Effector memory CD4-positive, alpha-beta T cell (primary cell): ENCODE measurements around the gene SORCS2.

ENCODE experiments used
- DNase-seq, 3 donors: peaks; one replicate each; pipeline ENCODE4 v3.0.0-alpha.2; 2020
- H3K27ac ChIP-seq: 2 replicates; pipeline ENCODE4 v1.7.0; 2013; ENCODE audit warnings: mild to moderate bottlenecking, low read length, moderate library complexity; ENCODE audit not compliant: insufficient read depth, poor library complexity, severe bottlenecking
- H3K27me3 ChIP-seq: replicated peaks from 2 replicates; pipeline ENCODE4 v1.7.0; 2013; ENCODE audit warnings: mild to moderate bottlenecking, low read length; ENCODE audit not compliant: insufficient read depth, control insufficient read depth, poor library complexity, severe bottlenecking
- H3K36me3 ChIP-seq: 2 replicates; pipeline ENCODE4 v1.7.0; 2013; ENCODE audit warnings: mild to moderate bottlenecking, low read length, moderate library complexity; ENCODE audit not compliant: control insufficient read depth, insufficient read depth
- H3K4me1 ChIP-seq: 2 replicates; pipeline ENCODE4 v1.7.0; 2013; ENCODE audit warnings: low read length, mild to moderate bottlenecking; ENCODE audit not compliant: control insufficient read depth, insufficient read depth, poor library complexity, severe bottlenecking
- H3K4me3 ChIP-seq: 2 replicates; pipeline ENCODE4 v1.7.0; 2013; ENCODE audit warnings: low read length, low read depth, mild to moderate bottlenecking; ENCODE audit not compliant: insufficient read depth, poor library complexity, severe bottlenecking
- H3K9me3 ChIP-seq: 2 replicates; pipeline ENCODE4 v1.7.0; 2013; ENCODE audit warnings: mild to moderate bottlenecking, low read length, moderate library complexity; ENCODE audit not compliant: control insufficient read depth

The SORCS2 gene

GRCh38 chr4:7660176-7661039 lies 468.1 kb downstream of the SORCS2 start:
- DNase-seq, result no peak
- H3K4me3 ChIP-seq, result no peak overlapping the region

DNA sequence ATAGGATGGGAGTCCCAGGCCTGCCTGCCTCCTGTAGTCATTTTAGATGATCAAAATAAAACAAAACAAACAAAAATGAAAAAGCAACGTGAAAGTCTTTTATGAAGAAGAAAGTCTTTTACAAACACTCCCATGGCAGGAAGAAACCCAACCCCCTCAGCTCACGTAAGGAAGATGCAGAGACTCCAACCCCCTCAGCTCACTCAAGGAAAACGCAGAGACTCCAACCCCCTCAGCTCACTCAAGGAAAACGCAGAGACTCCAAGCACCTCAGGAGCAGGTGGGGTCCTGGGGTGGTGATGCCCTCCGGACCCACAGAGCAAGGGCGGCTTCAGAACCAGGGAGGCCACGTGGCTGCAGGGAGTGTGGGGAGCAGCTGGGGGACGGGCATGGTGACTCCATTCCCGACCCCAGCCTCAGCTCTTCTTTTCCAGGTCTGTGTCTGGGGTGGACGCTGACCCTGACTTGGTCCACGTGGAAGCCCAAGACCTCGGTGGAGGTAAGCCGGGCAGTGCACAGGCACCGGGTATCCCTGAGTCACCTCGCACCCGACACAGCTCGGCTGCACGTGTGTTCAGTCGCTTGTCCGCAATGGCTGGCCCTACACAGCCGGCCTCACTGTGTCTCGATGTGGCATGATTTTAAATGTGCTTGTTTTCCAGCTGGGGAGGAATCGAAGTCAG lies 468.9 kb downstream of the SORCS2 start:
- Histone ChIP-seq H3K27ac (no peak overlapping the region), H3K4me3 (no peak overlapping the region), H3K27me3 (no peaks in the 10 kb centered on the region), H3K36me3 (no peaks in the 10 kb centered on the region), H3K9me3 (no peaks in the 10 kb centered on the region), H3K4me1 (no peaks in the 10 kb centered on the region)
- DNase-seq, result no peak

More at GRCh38 chr4:7660176-7661039, 468.1 kb downstream of the SORCS2 start:
- no peak overlapping the region for H3K27ac ChIP-seq
- no peaks in the 10 kb centered on the region for H3K9me3 ChIP-seq
- no peaks in the 10 kb centered on the region for H3K4me1 ChIP-seq
- H3K27me3 ChIP-seq, result peaks cover under 1% of the 10 kb centered on the region
- no peaks in the 10 kb centered on the region for H3K36me3 ChIP-seq

DNA sequence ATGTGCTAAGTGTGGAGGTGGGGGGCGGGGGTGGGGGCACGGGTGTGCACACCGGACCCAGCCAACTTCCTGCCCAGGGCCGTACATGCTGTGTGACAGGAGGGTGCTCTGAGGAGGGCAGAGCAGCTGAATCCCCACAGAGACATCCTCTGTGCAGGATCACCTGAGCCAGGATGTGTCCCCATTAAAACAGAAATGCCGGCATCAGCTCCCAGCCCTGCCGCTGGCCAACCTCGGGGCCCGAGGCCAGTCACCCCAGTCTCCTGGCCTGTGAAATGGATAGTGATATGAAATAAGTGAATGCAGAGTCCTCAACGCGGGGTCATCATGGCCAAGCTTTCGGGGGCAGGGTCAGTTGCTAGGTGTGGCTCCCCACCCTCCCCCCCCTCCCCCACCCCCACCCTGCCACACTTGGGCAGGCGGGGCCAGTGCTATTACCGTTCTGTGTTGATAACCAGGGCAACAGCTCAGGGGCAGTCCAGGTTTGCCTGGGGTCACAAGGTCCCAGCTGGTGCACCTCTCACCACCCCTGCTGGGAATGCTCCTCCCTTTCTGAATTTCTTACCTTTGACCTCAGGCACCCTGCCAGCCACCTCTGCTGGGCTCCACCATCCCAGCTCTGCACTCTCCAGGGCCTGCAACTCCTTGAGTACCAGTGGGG lies 469.6 kb downstream of the SORCS2 start:
- no peak overlapping the region for H3K27ac ChIP-seq
- H3K4me1 ChIP-seq, result no peaks in the 10 kb centered on the region
- no peak for DNase-seq
- no peaks in the 10 kb centered on the region for H3K36me3 ChIP-seq
- H3K27me3 ChIP-seq, result no peaks in the 10 kb centered on the region
- no peaks in the 10 kb centered on the region for H3K9me3 ChIP-seq
- H3K4me3 ChIP-seq, result no peak overlapping the region

GRCh38 chr4:7662507-7662846 lies 470.1 kb downstream of the SORCS2 start:
- no peaks in the 10 kb centered on the region for H3K4me1 ChIP-seq
- H3K4me3 ChIP-seq, result no peak overlapping the region
- H3K27me3 ChIP-seq, result no peaks in the 10 kb centered on the region
- H3K36me3 ChIP-seq, result no peaks in the 10 kb centered on the region
- no peak for DNase-seq
- H3K9me3 ChIP-seq, result no peaks in the 10 kb centered on the region
- no peak overlapping the region for H3K27ac ChIP-seq

GRCh38 chr4:7663075-7663541 lies 470.8 kb downstream of the SORCS2 start:
- no peak overlapping the region for H3K27ac ChIP-seq
- H3K4me1 ChIP-seq, result no peaks in the 10 kb centered on the region
- no peaks in the 10 kb centered on the region for H3K36me3 ChIP-seq
- no peak overlapping the region for H3K4me3 ChIP-seq
- H3K27me3 ChIP-seq, result no peaks in the 10 kb centered on the region
- H3K9me3 ChIP-seq, result no peaks in the 10 kb centered on the region
- no peak for DNase-seq

DNA sequence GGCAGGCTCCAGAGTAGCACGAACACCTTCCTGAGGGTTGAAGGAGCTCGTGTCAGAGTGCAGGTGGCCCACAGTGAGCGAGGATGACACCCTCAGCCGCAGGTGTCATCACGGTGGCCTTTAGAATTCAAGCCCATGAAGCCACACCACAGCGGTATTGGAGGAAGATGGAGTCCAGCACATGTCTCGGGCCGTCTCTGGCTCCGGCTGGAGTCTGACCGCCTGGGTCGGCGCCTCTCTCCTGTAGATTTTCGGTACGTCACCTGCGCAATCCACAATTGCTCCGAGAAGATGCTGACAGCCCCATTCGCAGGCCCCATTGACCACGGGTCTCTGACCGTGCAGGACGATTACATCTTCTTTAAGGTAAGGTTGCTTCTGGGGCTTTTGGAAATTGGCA lies 471.8 kb downstream of the SORCS2 start:
- Histone ChIP-seq H3K9me3 (no peaks in the 10 kb centered on the region), H3K27me3 (no peaks in the 10 kb centered on the region), H3K27ac (no peak overlapping the region), H3K4me1 (no peaks in the 10 kb centered on the region), H3K36me3 (no peaks in the 10 kb centered on the region), H3K4me3 (no peak overlapping the region)
- no peak for DNase-seq

GRCh38 chr4:7665321-7665720 lies 473.0 kb downstream of the SORCS2 start:
- no peaks in the 10 kb centered on the region for H3K4me1 ChIP-seq
- no peak overlapping the region for H3K4me3 ChIP-seq
- no peaks in the 10 kb centered on the region for H3K27me3 ChIP-seq
- DNase-seq, result no peak
- no peaks in the 10 kb centered on the region for H3K36me3 ChIP-seq
- no peaks in the 10 kb centered on the region for H3K9me3 ChIP-seq
- no peak overlapping the region for H3K27ac ChIP-seq

GRCh38 chr4:7666011-7666410 lies 473.7 kb downstream of the SORCS2 start:
- DNase-seq, result no peak
- H3K9me3 ChIP-seq, result no peaks in the 10 kb centered on the region
- no peaks in the 10 kb centered on the region for H3K36me3 ChIP-seq
- no peaks in the 10 kb centered on the region for H3K27me3 ChIP-seq
- H3K4me3 ChIP-seq, result no peak overlapping the region
- H3K4me1 ChIP-seq, result no peaks in the 10 kb centered on the region
- no peak overlapping the region for H3K27ac ChIP-seq

DNA sequence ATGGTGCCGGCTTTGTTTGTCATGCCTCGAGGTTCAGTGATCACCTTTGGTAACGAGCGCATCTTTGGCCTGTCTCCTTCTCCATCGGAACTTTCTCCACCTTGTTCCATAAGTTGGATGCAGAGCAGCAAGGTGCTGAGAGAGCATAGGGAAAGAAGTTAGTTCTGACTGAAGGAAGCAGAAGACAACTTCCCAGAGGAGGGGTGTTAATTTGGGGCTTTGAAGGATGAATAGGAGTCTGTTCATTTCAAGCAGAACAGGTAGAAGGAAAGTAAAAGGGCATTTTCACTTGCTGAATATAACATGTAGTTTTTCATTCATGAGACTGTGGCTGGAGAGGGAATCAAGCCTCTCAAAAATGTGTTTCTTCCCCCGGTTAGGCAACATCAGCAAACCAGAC lies 474.4 kb downstream of the SORCS2 start:
- Histone ChIP-seq H3K4me3 (no peak overlapping the region), H3K27ac (no peak overlapping the region), H3K36me3 (no peaks in the 10 kb centered on the region), H3K4me1 (no peaks in the 10 kb centered on the region), H3K9me3 (no peaks in the 10 kb centered on the region), H3K27me3 (no peaks in the 10 kb centered on the region)
- no peak for DNase-seq

GRCh38 chr4:7668271-7668670 lies 475.9 kb downstream of the SORCS2 start:
- Histone ChIP-seq H3K9me3 (no peaks in the 10 kb centered on the region), H3K27me3 (no peaks in the 10 kb centered on the region), H3K27ac (no peak overlapping the region), H3K36me3 (no peaks in the 10 kb centered on the region), H3K4me3 (no peak overlapping the region), H3K4me1 (no peaks in the 10 kb centered on the region)
- DNase-seq, result no peak
